Measurements from ENCODE around the gene TBC1D5.

TBC1D5 gene

GRCh38 chr3:17140670-17141505 is 601.5 kb downstream of the TBC1D5 start:
- TF ChIP-seq, protein P1, sequence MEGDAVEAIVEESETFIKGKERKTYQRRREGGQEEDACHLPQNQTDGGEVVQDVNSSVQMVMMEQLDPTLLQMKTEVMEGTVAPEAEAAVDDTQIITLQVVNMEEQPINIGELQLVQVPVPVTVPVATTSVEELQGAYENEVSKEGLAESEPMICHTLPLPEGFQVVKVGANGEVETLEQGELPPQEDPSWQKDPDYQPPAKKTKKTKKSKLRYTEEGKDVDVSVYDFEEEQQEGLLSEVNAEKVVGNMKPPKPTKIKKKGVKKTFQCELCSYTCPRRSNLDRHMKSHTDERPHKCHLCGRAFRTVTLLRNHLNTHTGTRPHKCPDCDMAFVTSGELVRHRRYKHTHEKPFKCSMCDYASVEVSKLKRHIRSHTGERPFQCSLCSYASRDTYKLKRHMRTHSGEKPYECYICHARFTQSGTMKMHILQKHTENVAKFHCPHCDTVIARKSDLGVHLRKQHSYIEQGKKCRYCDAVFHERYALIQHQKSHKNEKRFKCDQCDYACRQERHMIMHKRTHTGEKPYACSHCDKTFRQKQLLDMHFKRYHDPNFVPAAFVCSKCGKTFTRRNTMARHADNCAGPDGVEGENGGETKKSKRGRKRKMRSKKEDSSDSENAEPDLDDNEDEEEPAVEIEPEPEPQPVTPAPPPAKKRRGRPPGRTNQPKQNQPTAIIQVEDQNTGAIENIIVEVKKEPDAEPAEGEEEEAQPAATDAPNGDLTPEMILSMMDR (IDR thresholded peaks at IDR 0.05; ENCODE audit: borderline replicate concordance, insufficient read depth, low read depth, low read length) = no peak
- H3K4me3 ChIP-seq (ENCODE audit: low read depth, low read length) = no peak overlapping the region

GRCh38 chr3:17138246-17139039 is 604.0 kb downstream of the TBC1D5 start:
- no peak overlapping the region for H3K4me3 ChIP-seq (ENCODE audit: low read depth, low read length)
- TF ChIP-seq, protein P1 (IDR thresholded peaks at IDR 0.05; ENCODE audit: borderline replicate concordance, insufficient read depth, low read depth, low read length) = no peak

DNA sequence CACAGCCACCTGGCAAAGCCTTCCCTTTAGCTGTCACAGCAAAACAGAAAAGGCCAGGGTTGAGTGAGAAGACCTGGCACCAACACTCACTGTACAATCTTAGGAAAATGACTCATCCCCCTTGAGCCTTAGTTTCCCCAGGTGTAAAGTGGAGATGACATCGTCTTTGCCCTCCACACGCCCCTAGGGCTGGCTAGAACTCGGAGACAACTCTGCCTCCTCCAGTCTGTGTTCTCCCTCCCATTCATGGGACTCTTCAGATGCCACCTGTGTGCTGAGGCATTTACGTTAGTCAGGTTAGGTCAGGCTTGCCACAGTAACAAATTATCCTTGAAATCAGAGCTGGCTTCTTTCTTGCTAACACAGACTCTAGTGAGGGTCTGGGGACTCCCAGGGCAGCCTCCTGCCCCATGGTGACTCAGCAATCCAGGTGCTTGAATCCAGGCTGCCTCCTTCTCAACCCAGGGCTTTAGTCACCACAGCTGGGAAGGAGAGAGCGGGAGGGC is 605.1 kb downstream of the TBC1D5 start:
- no peak overlapping the region for H3K4me3 ChIP-seq (ENCODE audit: low read depth, low read length)
- TF ChIP-seq, protein P1 (IDR thresholded peaks at IDR 0.05; ENCODE audit: borderline replicate concordance, insufficient read depth, low read depth, low read length) = no peak

DNA sequence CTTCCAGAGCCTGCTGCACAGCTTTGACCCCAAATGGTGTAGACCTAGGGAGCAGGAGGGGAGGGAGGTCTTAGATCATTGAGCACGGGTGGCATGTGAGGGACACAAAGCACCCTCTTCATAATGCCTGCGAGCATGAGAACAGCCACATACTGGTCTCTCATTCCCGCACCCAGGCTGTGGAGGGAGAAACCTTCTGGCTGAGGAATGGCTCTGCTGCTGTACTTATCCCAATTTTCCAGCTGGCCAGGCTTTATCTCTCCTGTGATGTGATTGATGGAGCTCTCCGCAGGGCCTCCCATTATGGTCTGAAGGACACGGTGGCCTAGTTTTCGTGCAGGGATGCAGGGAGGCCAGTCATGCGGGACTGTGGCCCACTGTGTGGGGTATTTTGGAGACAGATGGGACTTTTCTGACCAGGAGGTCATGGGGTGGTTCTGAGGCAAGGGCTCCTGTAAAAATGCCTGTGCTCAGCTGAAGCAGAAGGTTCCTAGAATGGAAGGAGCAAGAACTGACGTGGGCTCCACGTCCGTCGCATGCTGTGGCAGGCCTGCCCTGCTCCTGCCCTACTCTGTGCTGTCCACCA is 606.2 kb downstream of the TBC1D5 start:
- TF ChIP-seq, protein P1 (IDR thresholded peaks at IDR 0.05; ENCODE audit: borderline replicate concordance, insufficient read depth, low read depth, low read length) = no peak

GRCh38 chr3:17135696-17136095 is 606.7 kb downstream of the TBC1D5 start:
- TF ChIP-seq, protein P1 (IDR thresholded peaks at IDR 0.05; ENCODE audit: borderline replicate concordance, insufficient read depth, low read depth, low read length) = no peak
- H3K4me3 ChIP-seq (ENCODE audit: low read depth, low read length) = no peak overlapping the region

More for the DNA sequence above, 606.2 kb downstream of the TBC1D5 start:
- H3K4me3 ChIP-seq (ENCODE audit: low read depth, low read length) = no peak overlapping the region

- TF ChIP-seq, protein P1 (IDR thresholded peaks at IDR 0.05; ENCODE audit: borderline replicate concordance, insufficient read depth, low read depth, low read length) = no peak
- no peak overlapping the region for H3K4me3 ChIP-seq (ENCODE audit: low read depth, low read length)
Measured at GRCh38 chr3:17133632-17134545, 608.5 kb downstream of the TBC1D5 start.

Measured in GM12875 (cell line).